ENCODE data around the gene GPR37L1.
"Not testable (repeated sequence)": the region's sequence is repeated elsewhere in the genome, so short reads cannot be mapped to it uniquely, and the experiment has no call there.

GPR37L1 gene

DNA sequence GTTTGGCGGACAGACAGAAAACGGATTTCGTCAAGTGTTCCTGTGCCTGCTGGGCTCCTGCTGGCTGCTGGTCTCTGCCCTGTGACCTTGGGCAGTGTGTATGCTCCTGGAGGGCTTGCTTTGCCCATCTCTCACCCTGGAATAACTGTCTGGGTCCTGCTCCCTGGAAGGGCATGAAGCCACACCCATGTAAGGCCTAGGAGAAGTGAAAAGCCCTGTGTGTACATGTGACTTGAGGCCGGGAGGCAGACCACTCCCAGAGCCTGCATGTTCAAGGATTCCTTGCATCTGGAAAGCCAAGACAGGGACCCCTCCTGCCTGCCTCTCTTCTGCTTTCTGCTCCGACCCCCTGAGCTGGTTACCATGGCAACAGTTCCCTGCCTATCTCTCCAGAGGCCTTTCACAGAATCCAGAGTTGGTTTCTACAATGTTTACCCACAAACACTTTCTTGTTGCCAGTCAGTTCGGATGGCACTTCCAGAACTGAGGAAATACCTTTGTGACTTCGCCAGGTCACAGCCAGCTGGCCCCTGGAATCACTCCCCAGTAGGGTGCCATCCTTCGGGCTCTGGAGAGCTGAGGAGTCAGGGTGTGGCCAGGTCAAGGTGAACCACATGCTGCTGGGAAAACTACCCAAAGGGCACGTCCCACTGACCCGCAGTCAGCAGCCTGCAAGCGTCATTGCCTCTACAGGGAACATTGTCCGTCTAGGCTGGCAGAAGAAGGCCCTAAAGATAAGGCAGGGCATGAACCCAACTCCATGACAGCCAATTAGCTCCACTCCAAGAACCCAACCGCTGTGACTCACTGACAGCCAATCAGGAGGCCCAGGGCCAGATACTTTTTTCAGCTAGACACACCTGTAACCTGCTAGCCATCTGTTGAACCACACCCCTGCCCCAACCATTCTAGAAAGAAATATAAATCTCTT, 14.7 kb upstream of the GPR37L1 start:
- DNase-seq (ENCODE audit: low read depth, low spot score), result no peak

DNA sequence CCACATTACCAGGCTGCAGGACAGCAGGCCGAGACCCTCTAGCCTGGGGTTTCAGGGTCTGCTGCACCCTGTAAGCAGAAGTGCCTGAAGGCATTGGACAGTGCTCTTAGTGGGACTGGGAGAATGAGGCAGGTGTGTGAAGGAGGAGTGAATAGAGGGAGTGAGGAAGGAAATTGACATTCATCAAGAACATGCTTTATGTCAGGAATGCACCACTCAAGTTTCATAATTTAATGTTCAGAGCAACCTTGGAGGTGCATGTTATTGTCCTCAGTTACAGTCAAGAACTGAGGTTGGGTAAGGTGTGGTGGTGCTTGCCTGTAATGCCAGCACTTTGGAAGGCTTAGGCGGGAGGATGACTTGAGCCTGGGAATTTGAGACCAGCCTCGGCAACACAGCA, 11.7 kb upstream of the GPR37L1 start:
- no peak for DNase-seq (ENCODE audit: low read depth, low spot score)

GRCh38 chr1:202111589-202111988, 11.1 kb upstream of the GPR37L1 start:
- DNase-seq (ENCODE audit: low read depth, low spot score), result not testable (repeated sequence)

DNA sequence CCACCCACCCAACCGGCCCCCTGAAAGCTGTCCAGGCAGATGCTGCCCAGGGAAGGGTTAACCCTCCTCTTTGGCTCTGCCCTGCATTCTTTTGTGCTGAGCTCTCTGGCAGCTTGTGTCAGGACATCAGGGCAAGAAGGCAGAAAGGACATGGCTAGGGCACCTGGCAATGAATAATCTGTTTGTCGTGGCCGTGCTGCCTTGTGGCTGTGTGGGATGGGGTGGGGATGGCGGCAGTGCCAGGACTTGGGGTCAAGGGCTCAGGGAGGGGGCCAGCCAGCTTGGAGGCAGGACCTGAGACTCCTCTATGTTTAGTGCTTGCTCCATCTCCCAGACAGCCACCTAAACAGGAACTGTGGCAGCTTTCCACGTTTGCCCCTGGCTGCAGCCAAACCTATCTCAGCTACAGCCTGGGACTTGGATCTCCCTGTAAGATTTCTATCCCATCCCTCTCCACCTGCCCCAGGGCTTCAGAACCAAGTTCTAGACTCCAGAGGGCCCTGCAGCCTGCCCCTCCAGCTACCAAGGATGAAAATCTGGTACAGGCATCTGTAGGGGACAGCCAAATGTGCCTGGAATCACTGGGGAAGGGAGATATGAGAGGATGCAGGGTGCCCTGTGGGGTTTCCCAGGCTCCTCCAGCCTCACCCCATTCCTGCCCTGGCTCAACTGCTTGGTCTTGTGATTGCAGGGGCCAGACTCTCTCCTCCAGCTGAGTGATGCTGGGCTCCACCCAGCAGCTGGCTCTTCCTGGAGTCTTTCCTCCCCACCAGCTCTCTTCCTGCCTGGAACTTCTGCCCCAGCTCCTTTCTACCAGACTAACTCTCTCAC, 9.6 kb upstream of the GPR37L1 start:
- no peak for DNase-seq (ENCODE audit: low read depth, low spot score)

DNA sequence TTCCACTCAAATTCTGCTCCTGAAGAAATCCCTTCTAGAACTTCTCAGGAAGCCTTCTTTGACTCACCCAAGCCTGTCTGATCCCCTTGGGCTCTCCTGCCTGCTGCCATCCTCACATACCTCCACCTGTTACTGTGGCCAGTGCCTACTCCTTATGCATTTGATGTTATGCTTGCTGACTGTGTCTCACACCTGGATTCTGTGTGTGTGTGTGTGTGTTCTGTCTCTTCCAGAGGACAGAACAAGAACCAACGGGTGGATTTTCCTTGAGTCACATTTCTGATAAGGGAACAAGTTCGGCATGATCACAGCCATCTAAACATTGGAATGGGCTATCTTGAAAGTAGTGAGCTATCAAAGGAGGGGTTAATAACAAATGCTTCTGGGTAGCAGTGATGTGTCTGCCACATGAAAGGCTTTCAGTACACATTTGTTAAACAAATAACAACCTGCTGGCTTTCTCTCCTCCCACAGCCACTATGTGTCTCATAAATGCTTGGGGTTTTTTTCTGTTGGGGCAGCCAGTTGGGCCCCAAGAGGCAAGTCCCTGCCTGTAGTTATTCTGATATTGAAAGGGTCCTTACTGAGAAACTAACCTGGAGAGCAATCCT, 8.9 kb upstream of the GPR37L1 start:
- DNase-seq (ENCODE audit: low read depth, low spot score), result no peak

DNA sequence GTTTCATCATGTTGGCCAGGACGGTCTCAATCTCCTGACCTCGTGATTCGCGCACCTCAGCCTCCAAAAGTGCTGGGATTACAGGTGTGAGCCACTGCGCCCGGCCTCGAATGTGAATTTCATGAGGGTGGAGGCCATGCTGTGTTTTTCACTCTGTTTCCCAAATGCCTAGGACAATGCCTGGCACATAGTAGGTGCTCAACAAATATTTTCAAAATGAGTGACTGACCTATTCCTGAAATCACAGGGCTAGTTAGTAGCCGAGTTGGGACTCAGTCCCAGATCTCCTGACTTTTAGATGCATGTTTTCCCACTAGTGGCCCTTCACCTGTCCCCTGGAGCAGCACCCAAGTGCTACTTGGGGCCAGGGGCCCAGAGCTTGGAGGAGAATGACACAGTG, 6.4 kb upstream of the GPR37L1 start:
- no peak for DNase-seq (ENCODE audit: low read depth, low spot score)

DNA sequence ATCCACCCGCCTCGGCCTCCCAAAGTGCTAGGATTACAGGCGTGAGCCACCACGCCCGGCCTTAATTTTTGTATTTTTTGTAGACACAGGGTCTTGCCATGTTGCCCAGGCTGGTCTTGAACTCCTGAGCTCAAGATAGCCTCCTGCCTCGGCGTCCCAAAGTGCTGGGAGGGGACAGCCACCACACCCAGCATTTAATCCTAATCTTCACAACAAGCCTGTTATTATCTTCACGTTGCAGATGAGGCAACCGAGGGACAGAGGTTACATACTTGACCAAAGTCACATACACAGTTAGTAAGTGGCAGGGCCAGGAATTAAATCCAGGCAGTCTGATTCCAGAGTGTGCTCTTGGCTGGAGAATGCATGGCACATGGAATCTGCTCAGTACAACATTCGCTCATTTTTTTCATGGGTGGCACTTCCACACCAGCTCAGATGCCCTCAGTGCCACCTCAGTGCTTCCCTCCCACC, 4.8 kb upstream of the GPR37L1 start:
- no peak for DNase-seq (ENCODE audit: low read depth, low spot score)

DNA sequence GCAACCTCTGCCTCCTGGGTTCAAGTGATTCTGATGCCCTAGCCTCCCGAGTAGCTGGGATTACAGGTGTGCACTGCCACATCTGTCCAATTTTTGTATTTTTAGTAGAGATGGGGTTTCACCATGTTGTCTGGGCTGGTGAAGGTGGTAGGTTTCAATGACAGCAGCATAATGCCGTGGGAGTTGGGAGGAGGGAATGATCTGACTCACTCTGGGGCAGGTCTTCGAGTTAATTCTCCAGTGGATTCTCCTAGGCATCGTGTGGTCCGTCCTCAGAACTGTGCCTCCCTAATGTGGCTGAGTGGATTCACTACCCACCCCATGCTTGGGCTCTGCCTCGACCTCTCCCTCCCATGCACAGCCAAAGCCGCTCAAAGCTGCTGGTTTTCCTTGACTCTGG, 1.7 kb upstream of the GPR37L1 start:
- no peak for DNase-seq (ENCODE audit: low read depth, low spot score)

DNA sequence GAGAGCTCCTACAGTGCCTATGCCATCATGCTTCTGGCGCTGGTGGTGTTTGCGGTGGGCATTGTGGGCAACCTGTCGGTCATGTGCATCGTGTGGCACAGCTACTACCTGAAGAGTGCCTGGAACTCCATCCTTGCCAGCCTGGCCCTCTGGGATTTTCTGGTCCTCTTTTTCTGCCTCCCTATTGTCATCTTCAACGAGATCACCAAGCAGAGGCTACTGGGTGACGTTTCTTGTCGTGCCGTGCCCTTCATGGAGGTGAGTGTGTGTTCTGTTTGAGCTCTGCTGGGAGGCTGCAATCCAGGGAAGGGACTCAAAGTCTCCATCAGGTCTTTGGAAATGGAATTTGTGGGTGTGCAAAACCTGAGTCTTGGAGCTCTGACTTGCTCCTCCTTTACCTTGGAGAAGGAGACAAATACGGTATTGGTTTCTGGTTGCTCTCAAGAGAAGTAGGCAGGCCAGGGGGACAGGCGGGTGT, 658 bp downstream of the GPR37L1 start:
- no peak for DNase-seq (ENCODE audit: low read depth, low spot score)

- no peak for DNase-seq (ENCODE audit: low read depth, low spot score)
These were observed 1.4 kb downstream of the GPR37L1 start for GRCh38 chr1:202124142-202124541.

GRCh38 chr1:202125611-202126010, 2.9 kb downstream of the GPR37L1 start:
- DNase-seq (ENCODE audit: low read depth, low spot score), result no peak

GRCh38 chr1:202126426-202126825, 3.7 kb downstream of the GPR37L1 start:
- DNase-seq (ENCODE audit: low read depth, low spot score), result no peak

GRCh38 chr1:202127061-202127460, 4.3 kb downstream of the GPR37L1 start:
- no peak for DNase-seq (ENCODE audit: low read depth, low spot score)

DNA sequence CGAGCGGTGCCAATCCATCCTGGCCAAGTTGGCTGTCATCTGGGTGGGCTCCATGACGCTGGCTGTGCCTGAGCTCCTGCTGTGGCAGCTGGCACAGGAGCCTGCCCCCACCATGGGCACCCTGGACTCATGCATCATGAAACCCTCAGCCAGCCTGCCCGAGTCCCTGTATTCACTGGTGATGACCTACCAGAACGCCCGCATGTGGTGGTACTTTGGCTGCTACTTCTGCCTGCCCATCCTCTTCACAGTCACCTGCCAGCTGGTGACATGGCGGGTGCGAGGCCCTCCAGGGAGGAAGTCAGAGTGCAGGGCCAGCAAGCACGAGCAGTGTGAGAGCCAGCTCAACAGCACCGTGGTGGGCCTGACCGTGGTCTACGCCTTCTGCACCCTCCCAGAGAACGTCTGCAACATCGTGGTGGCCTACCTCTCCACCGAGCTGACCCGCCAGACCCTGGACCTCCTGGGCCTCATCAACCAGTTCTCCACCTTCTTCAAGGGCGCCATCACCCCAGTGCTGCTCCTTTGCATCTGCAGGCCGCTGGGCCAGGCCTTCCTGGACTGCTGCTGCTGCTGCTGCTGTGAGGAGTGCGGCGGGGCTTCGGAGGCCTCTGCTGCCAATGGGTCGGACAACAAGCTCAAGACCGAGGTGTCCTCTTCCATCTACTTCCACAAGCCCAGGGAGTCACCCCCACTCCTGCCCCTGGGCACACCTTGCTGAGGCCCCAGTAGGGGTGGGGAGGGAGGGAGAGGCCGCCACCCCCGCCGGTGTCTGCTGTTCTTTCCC, 5.3 kb downstream of the GPR37L1 start:
- DNase-seq (ENCODE audit: low read depth, low spot score), result no peak

GRCh38 chr1:202129453-202130296, 7.0 kb downstream of the GPR37L1 start:
- DNase-seq (ENCODE audit: low read depth, low spot score), result no peak

DNA sequence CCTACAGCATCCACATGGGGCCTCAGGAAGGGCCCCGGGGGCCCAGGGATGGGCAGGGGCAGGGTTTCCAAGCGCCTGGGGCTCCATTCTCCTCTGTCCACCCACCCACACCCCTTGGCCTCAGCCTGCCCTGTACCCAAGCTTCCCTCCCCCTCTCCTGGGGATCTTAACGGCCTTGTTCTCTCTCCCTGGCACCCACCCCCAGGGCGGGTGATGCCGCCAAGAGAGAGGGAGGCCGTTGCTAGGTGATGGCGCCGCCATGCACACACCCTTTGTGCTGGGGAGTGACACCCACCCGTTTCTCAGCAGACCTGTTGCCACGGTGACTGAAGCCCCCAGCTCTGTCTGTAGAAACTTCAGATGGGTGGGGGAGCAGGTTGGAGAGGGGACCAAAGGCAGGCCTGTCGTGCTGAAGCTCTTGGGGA, 7.6 kb downstream of the GPR37L1 start:
- DNase-seq (ENCODE audit: low read depth, low spot score), result no peak

GRCh38 chr1:202130816-202131522, 8.3 kb downstream of the GPR37L1 start:
- DNase-seq (ENCODE audit: low read depth, low spot score), result no peak

DNA sequence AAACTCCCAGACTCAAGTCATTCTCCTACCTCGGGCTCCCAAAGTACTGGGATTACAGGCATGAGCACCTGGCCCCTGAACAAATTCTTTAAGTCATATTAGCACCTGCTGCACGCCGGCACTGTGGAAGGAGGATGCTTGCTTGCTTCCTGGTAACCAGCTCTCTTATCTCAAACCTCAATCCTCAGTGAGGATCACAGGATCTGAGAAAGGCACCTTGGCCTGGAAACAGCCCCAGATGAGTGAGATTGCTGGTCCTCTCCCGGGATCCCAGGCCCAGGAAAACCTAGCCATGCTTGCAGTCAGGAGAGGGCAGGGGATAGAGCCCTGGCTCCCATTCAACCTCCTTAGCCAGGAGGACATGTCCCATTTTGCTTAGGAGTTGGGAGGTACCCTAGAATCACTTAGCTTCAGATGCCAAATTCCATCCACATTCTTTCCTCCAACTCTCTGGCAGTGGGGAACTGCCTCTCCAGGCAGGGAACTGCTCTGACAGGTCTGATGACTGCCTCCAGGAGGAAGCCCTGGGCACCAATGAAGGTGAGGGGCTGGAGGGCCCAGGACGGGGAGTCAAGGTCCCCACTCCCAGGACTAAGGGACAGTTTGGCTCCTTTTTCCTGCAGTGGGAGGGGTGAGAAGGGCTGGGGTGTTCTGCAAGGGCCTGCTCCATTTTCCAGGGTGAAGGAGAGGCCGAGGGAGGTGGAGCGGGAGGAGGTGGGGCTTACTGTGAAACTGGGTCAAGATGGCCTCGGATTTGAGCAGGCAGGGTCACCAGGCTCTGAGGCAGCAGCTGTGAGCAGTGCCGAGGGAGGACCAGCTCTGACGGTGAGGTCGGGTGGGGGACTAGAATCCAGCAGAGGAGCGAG, 9.5 kb downstream of the GPR37L1 start:
- DNase-seq (ENCODE audit: low read depth, low spot score), result no peak

DNA sequence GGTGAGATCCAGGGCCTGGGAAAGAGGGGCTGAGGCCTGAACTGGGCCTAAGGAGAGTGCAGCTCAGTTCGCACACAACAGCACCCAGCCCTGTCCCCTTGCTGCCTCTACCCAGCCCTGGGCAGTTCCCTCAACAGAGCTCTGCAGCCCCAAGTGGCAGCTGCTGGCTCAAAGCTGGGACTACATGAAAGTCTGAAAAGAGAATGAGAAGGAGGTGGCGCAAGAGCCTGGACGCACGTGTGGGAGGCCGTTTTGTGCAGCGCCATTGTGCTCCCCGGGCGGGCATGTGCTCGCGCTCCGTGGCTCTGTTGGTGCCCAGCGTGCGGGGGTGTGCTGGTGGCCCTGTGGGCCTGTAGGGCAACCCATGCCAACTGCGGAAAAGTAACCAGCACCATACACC, 10.3 kb downstream of the GPR37L1 start:
- no peak for DNase-seq (ENCODE audit: low read depth, low spot score)
